RWPE1 (cell line): Measurements from ENCODE around the gene LONP1.
A peak's percentile ranks its signal among the peaks of the same experiment; 100 is the strongest.

Source experiments
- CTCF ChIA-PET: fragments of 350-600 bp; sonication (Branson Sonifier 250); formaldehyde crosslinking; extraction: SDS; loops from one replicate; lab custom pipeline; 2021; lab: Yijun Ruan, JAX
- POLR2A ChIA-PET: fragments of 400-600 bp; formaldehyde crosslinking; extraction: SDS; loops from one replicate; lab custom pipeline; 2020; ENCODE audit warnings: antibody characterized with exemption; ENCODE audit not compliant: low non-redundant PET; lab: Yijun Ruan, JAX
- DNase-seq: peaks from one replicate; pipeline ENCODE4 v3.0.0; 2012; ENCODE audit warnings: low spot score
- H3K27ac ChIP-seq: fragments of 450-650 bp; 2 replicates; pipeline ENCODE4 v1.5.1; 2017
- TF ChIP-seq, protein P1 (sequence below): fragments of 450-650 bp; conservative IDR thresholded peaks from 2 replicates; pipeline ENCODE4 v1.5.1; 2017; ENCODE audit warnings: low read depth, mild to moderate bottlenecking

Gene LONP1

DNA sequence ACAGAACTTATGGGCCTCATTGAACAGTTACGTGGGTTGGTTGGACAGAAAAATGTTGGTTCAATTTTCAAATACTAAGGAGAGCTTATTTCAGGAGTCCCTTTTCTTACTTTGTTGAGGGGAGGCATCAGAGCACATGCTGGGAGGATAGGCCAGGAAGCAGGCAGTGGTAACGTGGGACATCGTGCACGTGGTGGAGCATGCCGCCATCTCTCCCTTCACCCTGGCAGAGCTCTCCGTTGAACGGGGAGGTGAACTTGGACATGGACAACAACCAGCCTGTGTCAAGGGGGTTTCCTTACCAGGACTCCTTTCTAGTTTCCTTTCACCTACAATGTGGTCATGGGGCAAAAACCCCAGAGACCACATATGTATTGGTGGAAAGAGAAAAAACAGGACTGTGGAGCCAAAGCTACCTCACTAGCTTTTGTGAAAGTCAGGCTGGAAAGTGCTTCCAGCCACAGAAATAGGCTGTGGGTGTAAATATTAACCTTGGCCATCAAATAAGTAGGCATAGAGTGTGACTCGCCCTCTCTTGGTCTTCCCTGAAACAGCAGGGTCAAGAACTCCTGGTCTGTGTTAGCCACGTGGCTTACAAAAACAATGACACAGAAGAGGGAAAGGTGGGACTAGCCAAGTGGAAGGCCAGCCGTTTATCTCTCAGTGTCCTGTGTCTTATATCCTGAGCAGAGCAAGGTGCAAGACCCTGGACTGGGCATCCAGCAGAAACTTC, 54.0 kb downstream of the LONP1 start:
- TF ChIP-seq, protein P1, sequence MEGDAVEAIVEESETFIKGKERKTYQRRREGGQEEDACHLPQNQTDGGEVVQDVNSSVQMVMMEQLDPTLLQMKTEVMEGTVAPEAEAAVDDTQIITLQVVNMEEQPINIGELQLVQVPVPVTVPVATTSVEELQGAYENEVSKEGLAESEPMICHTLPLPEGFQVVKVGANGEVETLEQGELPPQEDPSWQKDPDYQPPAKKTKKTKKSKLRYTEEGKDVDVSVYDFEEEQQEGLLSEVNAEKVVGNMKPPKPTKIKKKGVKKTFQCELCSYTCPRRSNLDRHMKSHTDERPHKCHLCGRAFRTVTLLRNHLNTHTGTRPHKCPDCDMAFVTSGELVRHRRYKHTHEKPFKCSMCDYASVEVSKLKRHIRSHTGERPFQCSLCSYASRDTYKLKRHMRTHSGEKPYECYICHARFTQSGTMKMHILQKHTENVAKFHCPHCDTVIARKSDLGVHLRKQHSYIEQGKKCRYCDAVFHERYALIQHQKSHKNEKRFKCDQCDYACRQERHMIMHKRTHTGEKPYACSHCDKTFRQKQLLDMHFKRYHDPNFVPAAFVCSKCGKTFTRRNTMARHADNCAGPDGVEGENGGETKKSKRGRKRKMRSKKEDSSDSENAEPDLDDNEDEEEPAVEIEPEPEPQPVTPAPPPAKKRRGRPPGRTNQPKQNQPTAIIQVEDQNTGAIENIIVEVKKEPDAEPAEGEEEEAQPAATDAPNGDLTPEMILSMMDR, result no peak
- peak overlapping the region; percentile 12; the same call in 1 of the 2 replicates for H3K27ac ChIP-seq
- no peak for DNase-seq
- ChIA-PET POLR2A (no interaction called here), CTCF (interaction anchor here (0.6 to 1.3 kb wide), 3 partner anchors 14 to 739 kb away, joined by 3 to 5 read pairs (median 4); no protein-coding TSS in a partner anchor)

DNA sequence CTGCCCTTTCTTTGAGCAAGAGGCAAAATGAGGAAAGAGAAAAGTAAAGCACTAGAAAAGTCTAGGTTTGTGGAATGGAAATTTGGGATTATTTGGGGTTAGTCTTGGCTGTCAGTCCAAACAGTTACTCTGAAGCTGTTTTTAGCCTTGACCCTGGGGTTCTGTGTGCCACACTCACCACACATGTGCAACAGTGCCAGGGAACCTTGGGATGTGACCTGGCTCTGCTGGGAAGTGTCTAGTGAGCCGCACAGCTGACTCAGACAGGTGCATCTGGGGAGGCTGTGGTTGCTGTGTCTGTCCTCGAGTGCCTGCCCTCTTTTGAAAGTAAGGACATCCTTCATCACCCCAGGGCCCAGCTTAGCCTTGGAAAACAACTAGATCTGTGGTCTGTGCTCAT, 55.4 kb downstream of the LONP1 start:
- DNase-seq, result no peak
- no peak overlapping the region for H3K27ac ChIP-seq
- CTCF ChIA-PET, result no interaction called here
- POLR2A ChIA-PET, result no interaction called here
- TF ChIP-seq, protein P1, result no peak

DNA sequence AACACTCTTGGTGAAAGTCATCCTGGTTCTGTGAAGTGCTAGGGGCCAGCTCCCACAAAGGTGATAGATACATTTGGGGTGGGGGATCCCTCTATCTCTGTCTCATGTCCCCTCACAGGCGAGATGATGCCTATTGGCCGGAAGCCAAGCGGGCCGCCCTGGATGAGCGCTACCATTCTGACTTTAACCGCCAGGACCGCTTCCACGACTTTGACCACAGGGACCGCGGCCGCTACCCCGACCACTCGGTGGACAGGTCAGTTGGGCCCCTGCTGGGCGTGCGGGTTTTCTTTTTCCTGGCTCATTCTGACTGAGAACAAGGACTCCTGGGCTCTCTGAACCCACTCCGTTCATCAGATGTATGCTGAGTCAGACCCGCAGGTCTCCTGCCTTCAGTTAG, 56.0 kb downstream of the LONP1 start:
- CTCF ChIA-PET, result no interaction called here
- POLR2A ChIA-PET, result no interaction called here
- no peak for DNase-seq
- H3K27ac ChIP-seq, result no peak overlapping the region
- TF ChIP-seq, protein P1, result no peak

DNA sequence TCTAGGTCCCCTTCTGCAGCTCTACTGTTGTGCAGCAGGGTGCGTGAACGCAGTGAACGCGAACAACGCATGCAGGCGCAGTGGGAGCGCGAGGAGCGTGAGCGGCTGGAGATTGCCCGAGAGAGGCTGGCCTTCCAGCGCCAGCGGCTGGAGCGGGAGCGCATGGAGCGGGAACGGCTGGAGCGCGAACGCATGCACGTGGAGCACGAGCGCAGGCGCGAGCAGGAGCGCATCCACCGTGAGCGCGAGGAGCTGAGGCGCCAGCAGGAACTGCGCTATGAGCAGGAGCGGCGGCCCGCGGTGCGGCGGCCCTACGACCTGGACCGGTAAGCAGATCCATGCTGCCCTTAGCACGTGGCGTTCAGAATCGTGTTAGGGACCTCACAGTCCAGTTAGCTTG, 58.5 kb downstream of the LONP1 start:
- POLR2A ChIA-PET, result interaction anchor here (0.6 kb wide), 1 partner anchor 27 kb away, joined by 3 read pairs; no protein-coding TSS in a partner anchor
- CTCF ChIA-PET, result interaction anchor here (0.8 kb wide), 1 partner anchor 25 kb away, joined by 3 read pairs; no protein-coding TSS in a partner anchor
- TF ChIP-seq, protein P1, result no peak
- no peak for DNase-seq
- no peak overlapping the region for H3K27ac ChIP-seq

DNA sequence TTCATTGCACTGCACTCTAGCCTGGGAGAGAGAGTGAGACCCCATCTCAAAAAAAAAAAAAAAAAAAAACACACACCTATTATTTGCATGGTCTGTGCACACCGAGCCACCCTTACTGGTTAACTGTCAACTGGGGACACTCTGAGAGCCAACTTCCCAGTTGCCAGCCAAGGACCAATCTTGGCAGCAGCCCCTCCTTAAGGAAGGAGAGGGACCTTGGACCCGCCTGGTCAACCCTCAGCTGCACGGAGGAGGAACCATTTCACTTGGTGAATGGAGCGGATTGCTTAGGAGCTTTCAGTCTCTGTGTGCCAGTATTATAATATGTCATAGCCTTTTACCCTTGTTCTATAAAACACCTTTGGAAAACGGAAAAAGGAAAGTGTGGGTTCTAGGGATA, 64.5 kb downstream of the LONP1 start:
- ChIA-PET CTCF (no interaction called here), POLR2A (no interaction called here)
- TF ChIP-seq, protein P1, result no peak
- H3K27ac ChIP-seq, result no peak overlapping the region; the same call in 1 of the 2 replicates
- DNase-seq, result no peak

DNA sequence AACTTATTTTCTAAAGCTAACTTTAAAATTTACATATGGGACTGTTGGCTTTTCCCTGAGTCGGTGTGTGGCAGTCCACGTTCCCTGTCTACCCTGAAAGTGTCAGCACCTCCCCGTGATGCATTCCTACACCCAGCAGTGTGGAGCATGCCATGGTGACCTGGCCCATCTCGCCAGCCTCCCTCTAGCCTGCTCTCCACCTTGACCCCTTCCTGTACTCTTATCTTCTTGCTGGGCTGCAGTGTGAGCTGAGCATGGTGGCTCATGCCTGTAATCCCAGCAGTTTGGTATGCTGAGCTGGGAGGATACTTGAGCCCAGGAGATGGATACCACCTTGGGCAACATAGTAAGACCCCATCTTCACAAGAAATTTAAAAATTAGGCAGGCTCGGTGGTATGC, 65.0 kb downstream of the LONP1 start:
- POLR2A ChIA-PET, result no interaction called here
- H3K27ac ChIP-seq, result peak overlapping the region; percentile 9; the same call in 1 of the 2 replicates
- DNase-seq, result no peak
- CTCF ChIA-PET, result interaction anchor here (0.6 kb wide), 1 partner anchor 36 kb away, joined by 4 read pairs; no protein-coding TSS in a partner anchor
- TF ChIP-seq, protein P1, result no peak
